Measurements from ENCODE around the gene CMSS1.

CMSS1 gene

DNA sequence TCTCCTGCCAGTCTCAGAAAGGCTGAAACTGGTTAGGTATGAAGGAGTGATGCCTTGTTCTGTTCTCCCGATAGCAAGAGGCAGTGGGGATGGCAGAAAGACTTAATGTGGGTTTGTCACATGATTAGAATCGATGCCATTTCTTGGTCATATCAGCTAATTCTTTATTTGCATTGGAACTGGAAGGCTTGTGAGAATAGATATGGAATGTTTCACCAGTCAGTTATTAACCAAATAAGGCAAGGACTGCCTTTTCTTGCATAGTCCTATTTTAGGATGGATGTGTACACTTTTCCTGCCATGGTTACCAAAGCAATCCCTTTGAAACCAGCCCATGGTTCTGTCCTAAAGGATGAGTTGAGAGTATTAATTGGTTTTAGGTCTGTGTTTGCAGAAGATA, 262.9 kb downstream of the CMSS1 start:
- Histone ChIP-seq H4K20me1 (ENCODE audit: insufficient read depth, low read length) (no peaks in the 10 kb centered on the region), H3K27me3 (ENCODE audit: insufficient read depth, low read length) (no peaks in the 10 kb centered on the region), H2AFZ (ENCODE audit: low read length) (no peak overlapping the region), H3K27ac (ENCODE audit: low read depth, low read length, poor library complexity, severe bottlenecking) (no peak overlapping the region), H3F3A (ENCODE audit: insufficient read depth, low read length) (no peaks in the 10 kb centered on the region), H3K4me3 (ENCODE audit: low read depth, low read length, poor library complexity, severe bottlenecking) (no peak overlapping the region), H3K79me2 (ENCODE audit: insufficient read depth, low read length) (no peaks in the 10 kb centered on the region), H3K9me3 (ENCODE audit: low read length) (no peaks in the 10 kb centered on the region), H3K9ac (ENCODE audit: low read length) (no peak overlapping the region), H3K4me1 (ENCODE audit: insufficient read depth, low read length, severe bottlenecking) (no peaks in the 10 kb centered on the region), H3K9me2 (ENCODE audit: low read depth, low read length) (no peaks in the 10 kb centered on the region), H3K4me2 (ENCODE audit: low read length) (no peak overlapping the region), H3K36me3 (ENCODE audit: insufficient read depth, low read length) (no peaks in the 10 kb centered on the region)
- TF ChIP-seq, protein P1, sequence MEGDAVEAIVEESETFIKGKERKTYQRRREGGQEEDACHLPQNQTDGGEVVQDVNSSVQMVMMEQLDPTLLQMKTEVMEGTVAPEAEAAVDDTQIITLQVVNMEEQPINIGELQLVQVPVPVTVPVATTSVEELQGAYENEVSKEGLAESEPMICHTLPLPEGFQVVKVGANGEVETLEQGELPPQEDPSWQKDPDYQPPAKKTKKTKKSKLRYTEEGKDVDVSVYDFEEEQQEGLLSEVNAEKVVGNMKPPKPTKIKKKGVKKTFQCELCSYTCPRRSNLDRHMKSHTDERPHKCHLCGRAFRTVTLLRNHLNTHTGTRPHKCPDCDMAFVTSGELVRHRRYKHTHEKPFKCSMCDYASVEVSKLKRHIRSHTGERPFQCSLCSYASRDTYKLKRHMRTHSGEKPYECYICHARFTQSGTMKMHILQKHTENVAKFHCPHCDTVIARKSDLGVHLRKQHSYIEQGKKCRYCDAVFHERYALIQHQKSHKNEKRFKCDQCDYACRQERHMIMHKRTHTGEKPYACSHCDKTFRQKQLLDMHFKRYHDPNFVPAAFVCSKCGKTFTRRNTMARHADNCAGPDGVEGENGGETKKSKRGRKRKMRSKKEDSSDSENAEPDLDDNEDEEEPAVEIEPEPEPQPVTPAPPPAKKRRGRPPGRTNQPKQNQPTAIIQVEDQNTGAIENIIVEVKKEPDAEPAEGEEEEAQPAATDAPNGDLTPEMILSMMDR (IDR thresholded peaks at IDR 0.05; ENCODE audit: low read length): no peak
- no peak for TF ChIP-seq EZH2 (IDR thresholded peaks at IDR 0.05; ENCODE audit: borderline replicate concordance, low read length)

DNA sequence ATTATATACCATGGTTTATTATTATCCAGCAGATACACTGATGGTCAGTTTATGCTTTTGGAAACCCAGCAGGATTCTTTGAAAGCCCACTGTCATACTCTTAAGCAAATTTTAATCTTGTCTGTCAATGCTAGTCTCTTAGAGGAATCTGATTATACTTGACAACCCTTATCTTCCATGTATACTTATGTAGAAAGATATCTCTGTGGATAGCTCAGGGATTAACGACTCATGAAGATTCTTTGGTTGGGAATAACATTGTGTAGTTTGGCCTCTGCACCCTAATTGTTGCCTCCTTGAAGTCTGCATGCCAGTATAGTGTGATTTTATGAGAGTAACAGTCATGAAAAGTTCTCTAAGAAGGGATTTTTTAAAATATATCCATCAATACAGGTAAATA, 263.6 kb downstream of the CMSS1 start:
- no peak overlapping the region for H3K27ac ChIP-seq (ENCODE audit: low read depth, low read length, poor library complexity, severe bottlenecking)
- H3K27me3 ChIP-seq (ENCODE audit: insufficient read depth, low read length): no peaks in the 10 kb centered on the region
- TF ChIP-seq EZH2 (IDR thresholded peaks at IDR 0.05; ENCODE audit: borderline replicate concordance, low read length): no peak
- H3F3A ChIP-seq (ENCODE audit: insufficient read depth, low read length): no peaks in the 10 kb centered on the region
- H3K4me3 ChIP-seq (ENCODE audit: low read depth, low read length, poor library complexity, severe bottlenecking): no peak overlapping the region
- no peaks in the 10 kb centered on the region for H3K9me2 ChIP-seq (ENCODE audit: low read depth, low read length)
- H3K4me1 ChIP-seq (ENCODE audit: insufficient read depth, low read length, severe bottlenecking): no peaks in the 10 kb centered on the region
- no peaks in the 10 kb centered on the region for H3K79me2 ChIP-seq (ENCODE audit: insufficient read depth, low read length)
- no peak overlapping the region for H3K4me2 ChIP-seq (ENCODE audit: low read length)
- no peaks in the 10 kb centered on the region for H4K20me1 ChIP-seq (ENCODE audit: insufficient read depth, low read length)
- H3K9me3 ChIP-seq (ENCODE audit: low read length): no peaks in the 10 kb centered on the region
- no peak overlapping the region for H2AFZ ChIP-seq (ENCODE audit: low read length)
- H3K9ac ChIP-seq (ENCODE audit: low read length): no peak overlapping the region
- no peaks in the 10 kb centered on the region for H3K36me3 ChIP-seq (ENCODE audit: insufficient read depth, low read length)

GRCh38 chr3:100081986-100082692, 264.5 kb downstream of the CMSS1 start:
- no peaks in the 10 kb centered on the region for H4K20me1 ChIP-seq (ENCODE audit: insufficient read depth, low read length)
- H3K36me3 ChIP-seq (ENCODE audit: insufficient read depth, low read length): no peaks in the 10 kb centered on the region
- H3K4me2 ChIP-seq (ENCODE audit: low read length): no peak overlapping the region
- H3F3A ChIP-seq (ENCODE audit: insufficient read depth, low read length): no peaks in the 10 kb centered on the region
- TF ChIP-seq, protein P1 (IDR thresholded peaks at IDR 0.05; ENCODE audit: low read length): no peak
- TF ChIP-seq EZH2 (IDR thresholded peaks at IDR 0.05; ENCODE audit: borderline replicate concordance, low read length): no peak
- H3K27ac ChIP-seq (ENCODE audit: low read depth, low read length, poor library complexity, severe bottlenecking): no peak overlapping the region
- peaks cover 5% of the 10 kb centered on the region for H3K4me1 ChIP-seq (ENCODE audit: insufficient read depth, low read length, severe bottlenecking)
- H3K9ac ChIP-seq (ENCODE audit: low read length): no peak overlapping the region
- no peaks in the 10 kb centered on the region for H3K27me3 ChIP-seq (ENCODE audit: insufficient read depth, low read length)
- no peak overlapping the region for H3K4me3 ChIP-seq (ENCODE audit: low read depth, low read length, poor library complexity, severe bottlenecking)
- no peak overlapping the region for H2AFZ ChIP-seq (ENCODE audit: low read length)
- no peaks in the 10 kb centered on the region for H3K79me2 ChIP-seq (ENCODE audit: insufficient read depth, low read length)
- H3K9me2 ChIP-seq (ENCODE audit: low read depth, low read length): no peaks in the 10 kb centered on the region
- no peaks in the 10 kb centered on the region for H3K9me3 ChIP-seq (ENCODE audit: low read length)

DNA sequence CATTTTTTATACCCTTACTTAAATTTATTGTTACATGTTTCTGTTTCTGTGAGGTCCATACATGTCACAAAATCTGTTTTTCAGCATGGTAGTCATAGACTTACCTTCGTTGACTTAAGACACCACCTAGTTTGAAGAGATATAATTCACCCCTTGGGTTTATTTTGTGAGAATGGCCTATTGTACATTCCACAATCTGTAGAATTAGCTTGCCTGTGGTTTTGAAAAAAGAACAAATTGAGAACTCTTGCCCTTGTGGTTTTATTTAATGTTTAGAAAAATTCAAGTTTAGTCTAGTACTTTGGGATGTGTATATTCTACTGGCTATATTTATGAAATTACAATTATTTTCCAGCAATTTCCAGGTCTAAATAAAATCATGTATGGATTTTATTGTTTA, 265.1 kb downstream of the CMSS1 start:
- Histone ChIP-seq H2AFZ (ENCODE audit: low read length) (no peak overlapping the region), H3K27ac (ENCODE audit: low read depth, low read length, poor library complexity, severe bottlenecking) (no peak overlapping the region), H3K4me2 (ENCODE audit: low read length) (no peak overlapping the region), H3K9me2 (ENCODE audit: low read depth, low read length) (no peaks in the 10 kb centered on the region), H3K4me3 (ENCODE audit: low read depth, low read length, poor library complexity, severe bottlenecking) (no peak overlapping the region), H3K4me1 (ENCODE audit: insufficient read depth, low read length, severe bottlenecking) (peaks cover 9% of the 10 kb centered on the region), H3K9ac (ENCODE audit: low read length) (no peak overlapping the region), H3K79me2 (ENCODE audit: insufficient read depth, low read length) (no peaks in the 10 kb centered on the region), H3K9me3 (ENCODE audit: low read length) (no peaks in the 10 kb centered on the region), H3F3A (ENCODE audit: insufficient read depth, low read length) (no peaks in the 10 kb centered on the region), H3K36me3 (ENCODE audit: insufficient read depth, low read length) (no peaks in the 10 kb centered on the region), H3K27me3 (ENCODE audit: insufficient read depth, low read length) (no peaks in the 10 kb centered on the region), H4K20me1 (ENCODE audit: insufficient read depth, low read length) (no peaks in the 10 kb centered on the region)
- no peak for TF ChIP-seq EZH2 (IDR thresholded peaks at IDR 0.05; ENCODE audit: borderline replicate concordance, low read length)
- TF ChIP-seq, protein P1 (IDR thresholded peaks at IDR 0.05; ENCODE audit: low read length): no peak

Data from OCI-LY1 (cell line).